ENCODE results near the gene GNG8. TPM values are rescaled to one million over a fixed set of nuclear protein-coding genes. Genes with fewer than 3 reads are reported as not detected.

GNG8 gene
- total RNA-seq, 1 donor from 2014 or later: not detected

GRCh38 chr19:46585539-46585938 lies 50.5 kb downstream of the GNG8 start:
- H3K27ac Mint-ChIP-seq (ENCODE audit: unreplicated experiment): no peak overlapping the region
- FAIRE-seq (no peak), DNase-seq (ENCODE audit: low read depth) (no peak)
- Histone ChIP-seq H3K27me3 (ENCODE audit: insufficient read depth, low read length) (no peaks in the 10 kb centered on the region), H3K27ac (ENCODE audit: low read depth, low read length) (no peak overlapping the region), H2AFZ (ENCODE audit: low read depth, low read length) (no peak overlapping the region), H3K79me2 (ENCODE audit: insufficient read depth, low read length) (no peaks in the 10 kb centered on the region), H3K4me3 (ENCODE audit: insufficient read depth, low read depth, low read length) (no peak overlapping the region), H3K9ac (ENCODE audit: low read length) (no peak overlapping the region), H3K4me2 (ENCODE audit: low read length) (no peak overlapping the region), H4K20me1 (ENCODE audit: insufficient read depth, low read length) (no peaks in the 10 kb centered on the region), H3K4me1 (ENCODE audit: insufficient read depth, low read length) (no peaks in the 10 kb centered on the region), H3K36me3 (ENCODE audit: insufficient read depth, low read length) (no peaks in the 10 kb centered on the region), H3K9me3 (ENCODE audit: insufficient read depth, low read depth, low read length) (no peaks in the 10 kb centered on the region)
- peaks cover 6% of the 10 kb centered on the region for H3K27me3 Mint-ChIP-seq (ENCODE audit: low read depth, unreplicated experiment)
- no peaks in the 10 kb centered on the region for H3K4me1 Mint-ChIP-seq (ENCODE audit: low read depth, unreplicated experiment)
- TF ChIP-seq EZH2 (IDR thresholded peaks at IDR 0.05; ENCODE audit: insufficient read depth, low read length) (no peak), CTCF (IDR thresholded peaks at IDR 0.05; ENCODE audit: insufficient read depth, low read depth, low read length) (no peak)
- no peak overlapping the region for H3K4me3 Mint-ChIP-seq (ENCODE audit: unreplicated experiment)
- peaks cover 4% of the 10 kb centered on the region for H3K36me3 Mint-ChIP-seq (ENCODE audit: low read depth, unreplicated experiment)
- peaks cover 6% of the 10 kb centered on the region for H3K9me3 Mint-ChIP-seq (ENCODE audit: unreplicated experiment)

Other genes with a start within 250 kb of the GNG8 start
- 35.5 and 45.5 TPM in 2 replicates for gene CCDC8, start 222.6 kb downstream of the GNG8 start, total RNA-seq
- gene PNMA8C, start 207.3 kb downstream of the GNG8 start, total RNA-seq: 0.55 and 0.98 TPM in 2 replicates
- 12.1 and 12.7 TPM in 2 replicates for gene PNMA8A, start 164.6 kb downstream of the GNG8 start, total RNA-seq
- 1.7 and 1.9 TPM in 2 replicates for gene PNMA8B, start 140.3 kb downstream of the GNG8 start, total RNA-seq
- 334 and 343 TPM in 2 replicates for gene CALM3, start 34.9 kb downstream of the GNG8 start, total RNA-seq
- 0.50 and 0.52 TPM in 2 replicates for gene PTGIR, start 11.1 kb downstream of the GNG8 start, total RNA-seq
- 19.8 and 27.7 TPM in 2 replicates for gene DACT3, start 25.0 kb upstream of the GNG8 start, total RNA-seq
- gene PRKD2, start 80.9 kb upstream of the GNG8 start, total RNA-seq: 45.8 and 54.6 TPM in 2 replicates
- 25.1 and 28.1 TPM in 2 replicates for gene FKRP, start 109.9 kb upstream of the GNG8 start, total RNA-seq
- gene STRN4, start 110.2 kb upstream of the GNG8 start, total RNA-seq: 75.0 and 80.8 TPM in 2 replicates
- 233 and 270 TPM in 2 replicates for gene SLC1A5, start 152.4 kb upstream of the GNG8 start, total RNA-seq
- gene AP2S1, start 214.6 kb upstream of the GNG8 start, total RNA-seq: 262 and 278 TPM in 2 replicates
- 55.2 and 57.9 TPM in 2 replicates for gene ARHGAP35, start 224.8 kb upstream of the GNG8 start, total RNA-seq